MM.1S (cell line): ENCODE measurements around the gene ENPP1.

Experiments used
- DNase-seq: peaks from one replicate; pipeline ENCODE4 v3.0.0-alpha.2; 2015
- H2AFZ ChIP-seq: fragments of 300-600 bp; sonication (generic); 2 replicates; pipeline ENCODE4 v1.6.0; 2016; ENCODE audit warnings: antibody characterized with exemption, low read length
- H3F3A ChIP-seq: fragments of 300-600 bp; sonication (generic); 2 replicates; pipeline ENCODE4 v1.6.1; 2016; ENCODE audit warnings: mild to moderate bottlenecking, antibody characterized with exemption, low read length, moderate library complexity, mixed read lengths; ENCODE audit not compliant: insufficient read depth
- H3K27ac ChIP-seq: fragments of 300-600 bp; sonication (generic); 2 replicates; pipeline ENCODE4 v1.5.1; 2016; ENCODE audit warnings: mild to moderate bottlenecking, low read length
- H3K27me3 ChIP-seq: fragments of 300-600 bp; sonication (generic); replicated peaks from 2 replicates; pipeline ENCODE4 v1.6.0; 2016; ENCODE audit warnings: low read length; ENCODE audit not compliant: insufficient read depth
- H3K36me3 ChIP-seq: fragments of 300-600 bp; sonication (generic); replicated peaks from 2 replicates; pipeline ENCODE4 v1.6.1; 2016; ENCODE audit warnings: mild to moderate bottlenecking, low read length, mixed read lengths; ENCODE audit not compliant: insufficient read depth
- H3K4me1 ChIP-seq: fragments of 300-600 bp; sonication (generic); 2 replicates; pipeline ENCODE4 v1.6.1; 2016; ENCODE audit warnings: low read length, mixed read lengths
- H3K4me2 ChIP-seq: fragments of 300-600 bp; sonication (generic); 2 replicates; pipeline ENCODE4 v1.6.0; 2016; ENCODE audit warnings: low read depth, low read length
- H3K4me3 ChIP-seq: fragments of 300-600 bp; sonication (generic); 2 replicates; pipeline ENCODE4 v1.5.1; 2016; ENCODE audit warnings: low read length, mixed read lengths
- H3K79me2 ChIP-seq: fragments of 300-600 bp; sonication (generic); 2 replicates; pipeline ENCODE4 v1.6.1; 2016; ENCODE audit warnings: mixed run types, low read length, mixed read lengths
- H3K9ac ChIP-seq: fragments of 300-600 bp; sonication (generic); 2 replicates; pipeline ENCODE4 v1.6.1; 2016; ENCODE audit warnings: low read length, mixed read lengths
- H3K9me2 ChIP-seq: fragments of 300-600 bp; sonication (generic); replicated peaks from 2 replicates; pipeline ENCODE4 v1.6.1; 2016; ENCODE audit warnings: mild to moderate bottlenecking, low read length, mixed read lengths; ENCODE audit not compliant: insufficient read depth
- H3K9me3 ChIP-seq: fragments of 300-600 bp; sonication (generic); replicated peaks from 2 replicates; pipeline ENCODE4 v1.6.1; 2016; ENCODE audit warnings: mild to moderate bottlenecking, low read length, mixed read lengths; ENCODE audit not compliant: insufficient read depth
- H4K20me1 ChIP-seq: fragments of 300-600 bp; sonication (generic); 2 replicates; pipeline ENCODE4 v1.6.1; 2016; ENCODE audit warnings: mild to moderate bottlenecking, low read length, moderate library complexity, mixed read lengths; ENCODE audit not compliant: insufficient read depth
- EZH2 ChIP-seq: fragments of 300-600 bp; sonication (generic); optimal IDR thresholded peaks from 2 replicates; pipeline ENCODE3; 2017; ENCODE audit warnings: low read depth, mild to moderate bottlenecking, antibody characterized with exemption, low read length, mixed read lengths
- EZH2phosphoT487 ChIP-seq: fragments of 300-600 bp; sonication (generic); IDR thresholded peaks from 2 replicates; pipeline ENCODE4 v1.6.1; 2018; ENCODE audit warnings: antibody characterized with exemption, low read length
- TF ChIP-seq, protein P1 (sequence below): fragments of 300-600 bp; sonication (generic); IDR thresholded peaks from 2 replicates; pipeline ENCODE4 v1.5.1; 2016; ENCODE audit warnings: antibody characterized with exemption, low read length, mixed read lengths

The ENPP1 gene

DNA sequence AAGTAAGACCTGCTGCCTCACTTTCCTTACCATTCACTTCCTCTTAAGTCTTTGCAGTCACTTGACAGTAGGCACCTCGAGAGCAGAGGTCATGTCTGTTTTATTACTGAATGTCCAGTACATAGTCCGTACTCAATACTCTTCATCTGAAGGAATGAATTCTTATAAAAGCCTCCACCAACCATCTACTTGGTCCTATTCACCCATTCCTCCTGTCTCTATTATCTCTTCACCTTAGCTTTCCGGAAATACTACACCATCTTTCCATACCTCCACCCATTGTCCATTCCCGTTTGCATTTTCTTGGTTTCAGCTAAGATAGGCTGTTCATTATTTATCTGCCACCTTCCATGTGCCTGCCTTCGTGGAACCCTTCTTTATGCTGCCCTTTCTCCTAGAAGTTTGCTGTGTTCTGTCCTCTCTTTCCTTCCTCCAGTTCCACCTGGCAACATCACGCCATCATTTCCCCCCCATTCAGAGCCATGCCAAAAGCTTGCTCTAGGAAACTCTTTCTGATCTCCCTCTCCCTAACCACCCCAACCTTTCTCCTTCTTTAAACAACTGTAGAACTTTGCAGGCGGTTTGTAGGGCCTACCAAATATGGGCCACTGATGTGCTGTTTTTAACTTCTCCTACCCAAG is 38.3 kb downstream of the ENPP1 start:
- H3F3A ChIP-seq, result no peaks in the 10 kb centered on the region
- H3K9me3 ChIP-seq, result no peaks in the 10 kb centered on the region
- H3K4me1 ChIP-seq, result no peaks in the 10 kb centered on the region
- H3K4me3 ChIP-seq, result no peak overlapping the region
- no peak overlapping the region for H3K9ac ChIP-seq
- H3K27ac ChIP-seq, result no peak overlapping the region
- no peak for DNase-seq
- no peaks in the 10 kb centered on the region for H3K9me2 ChIP-seq
- TF ChIP-seq, protein P1, sequence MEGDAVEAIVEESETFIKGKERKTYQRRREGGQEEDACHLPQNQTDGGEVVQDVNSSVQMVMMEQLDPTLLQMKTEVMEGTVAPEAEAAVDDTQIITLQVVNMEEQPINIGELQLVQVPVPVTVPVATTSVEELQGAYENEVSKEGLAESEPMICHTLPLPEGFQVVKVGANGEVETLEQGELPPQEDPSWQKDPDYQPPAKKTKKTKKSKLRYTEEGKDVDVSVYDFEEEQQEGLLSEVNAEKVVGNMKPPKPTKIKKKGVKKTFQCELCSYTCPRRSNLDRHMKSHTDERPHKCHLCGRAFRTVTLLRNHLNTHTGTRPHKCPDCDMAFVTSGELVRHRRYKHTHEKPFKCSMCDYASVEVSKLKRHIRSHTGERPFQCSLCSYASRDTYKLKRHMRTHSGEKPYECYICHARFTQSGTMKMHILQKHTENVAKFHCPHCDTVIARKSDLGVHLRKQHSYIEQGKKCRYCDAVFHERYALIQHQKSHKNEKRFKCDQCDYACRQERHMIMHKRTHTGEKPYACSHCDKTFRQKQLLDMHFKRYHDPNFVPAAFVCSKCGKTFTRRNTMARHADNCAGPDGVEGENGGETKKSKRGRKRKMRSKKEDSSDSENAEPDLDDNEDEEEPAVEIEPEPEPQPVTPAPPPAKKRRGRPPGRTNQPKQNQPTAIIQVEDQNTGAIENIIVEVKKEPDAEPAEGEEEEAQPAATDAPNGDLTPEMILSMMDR, result no peak
- no peak for TF ChIP-seq EZH2
- no peak for TF ChIP-seq EZH2phosphoT487
- H3K36me3 ChIP-seq, result no peaks in the 10 kb centered on the region
- no peaks in the 10 kb centered on the region for H3K79me2 ChIP-seq
- no peaks in the 10 kb centered on the region for H4K20me1 ChIP-seq
- H2AFZ ChIP-seq, result no peak overlapping the region
- no peak overlapping the region for H3K4me2 ChIP-seq
- H3K27me3 ChIP-seq, result no peaks in the 10 kb centered on the region

DNA sequence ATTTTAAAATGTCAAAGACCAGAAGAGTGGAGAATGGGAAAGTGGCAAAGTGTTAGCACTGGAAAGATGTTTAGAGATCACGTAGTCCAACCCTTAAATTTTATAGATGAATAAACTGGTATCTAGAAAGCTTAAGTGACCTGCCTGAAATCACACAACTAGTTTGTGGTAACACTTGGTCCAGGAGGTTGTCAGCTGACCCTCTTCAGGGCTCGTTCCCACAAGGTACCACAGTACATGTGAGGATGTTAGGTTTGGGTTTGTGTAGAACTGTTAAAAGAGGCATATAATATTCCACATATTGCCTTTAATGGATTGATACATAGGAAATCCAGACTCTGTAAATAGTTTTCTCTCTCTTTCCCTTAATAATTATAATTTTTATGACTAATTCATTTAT is 39.1 kb downstream of the ENPP1 start:
- no peaks in the 10 kb centered on the region for H3K9me3 ChIP-seq
- no peak overlapping the region for H3K4me2 ChIP-seq
- H4K20me1 ChIP-seq, result no peaks in the 10 kb centered on the region
- no peaks in the 10 kb centered on the region for H3K79me2 ChIP-seq
- no peaks in the 10 kb centered on the region for H3K36me3 ChIP-seq
- no peaks in the 10 kb centered on the region for H3K4me1 ChIP-seq
- H3K27me3 ChIP-seq, result no peaks in the 10 kb centered on the region
- no peak for TF ChIP-seq EZH2phosphoT487
- no peak for TF ChIP-seq EZH2
- TF ChIP-seq, protein P1, result no peak
- no peak overlapping the region for H3K27ac ChIP-seq
- no peak overlapping the region for H2AFZ ChIP-seq
- no peaks in the 10 kb centered on the region for H3K9me2 ChIP-seq
- no peak overlapping the region for H3K9ac ChIP-seq
- no peaks in the 10 kb centered on the region for H3F3A ChIP-seq
- no peak overlapping the region for H3K4me3 ChIP-seq
- no peak for DNase-seq

DNA sequence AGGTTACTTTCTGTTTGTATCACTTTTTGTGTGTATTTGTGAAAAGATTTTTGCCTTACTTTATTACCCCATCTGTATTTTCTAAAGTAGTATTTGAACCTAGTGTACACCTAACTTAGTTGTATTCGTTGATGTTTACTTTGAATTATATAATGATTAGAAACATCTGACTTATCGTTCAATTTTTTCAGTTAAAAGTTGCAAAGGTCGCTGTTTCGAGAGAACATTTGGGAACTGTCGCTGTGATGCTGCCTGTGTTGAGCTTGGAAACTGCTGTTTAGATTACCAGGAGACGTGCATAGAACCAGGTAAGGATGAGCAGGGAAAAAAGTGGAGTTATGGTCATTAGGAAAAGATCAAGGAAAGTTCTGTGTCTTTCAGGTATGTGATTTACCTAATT is 42.0 kb downstream of the ENPP1 start:
- TF ChIP-seq EZH2phosphoT487, result no peak
- TF ChIP-seq EZH2, result no peak
- TF ChIP-seq, protein P1, result no peak
- Histone ChIP-seq H3F3A (no peaks in the 10 kb centered on the region), H3K9me3 (no peaks in the 10 kb centered on the region), H3K4me2 (no peak overlapping the region), H3K79me2 (no peaks in the 10 kb centered on the region), H3K27me3 (no peaks in the 10 kb centered on the region), H4K20me1 (no peaks in the 10 kb centered on the region), H3K4me1 (no peaks in the 10 kb centered on the region), H3K36me3 (no peaks in the 10 kb centered on the region), H3K27ac (no peak overlapping the region), H2AFZ (no peak overlapping the region), H3K9me2 (no peaks in the 10 kb centered on the region), H3K4me3 (no peak overlapping the region), H3K9ac (no peak overlapping the region)
- no peak for DNase-seq
